DMS114 treated with DMSO at 0.1 percent for 48 hours (cell line): ENCODE data around the gene BCL2L2.
"Not testable (repeated sequence)": the region's sequence is repeated elsewhere in the genome, so short reads cannot be mapped to it uniquely, and the experiment has no call there.

Experiments
- DNase-seq: peaks from one replicate; lab custom pipeline; 2025; ENCODE audit not compliant: unreplicated experiment; lab: John Stamatoyannopoulos, UW

Gene BCL2L2

GRCh38 chr14:23322568-23323517 is 16.2 kb downstream of the BCL2L2 start:
- DNase-seq: no peak

GRCh38 chr14:23323838-23324454 is 17.3 kb downstream of the BCL2L2 start:
- DNase-seq: no peak

GRCh38 chr14:23324455-23324846 is 17.8 kb downstream of the BCL2L2 start:
- no peak for DNase-seq

- DNase-seq: no peak
Measured at GRCh38 chr14:23324993-23325392, 18.4 kb downstream of the BCL2L2 start.

GRCh38 chr14:23325746-23326145 is 19.1 kb downstream of the BCL2L2 start:
- not testable (repeated sequence) for DNase-seq

- DNase-seq: no peak
Measured at GRCh38 chr14:23326491-23327332, 20.1 kb downstream of the BCL2L2 start.

GRCh38 chr14:23327947-23328744 is 21.5 kb downstream of the BCL2L2 start:
- peak; percentile 51 for DNase-seq

GRCh38 chr14:23335623-23336022 is 29.0 kb downstream of the BCL2L2 start:
- DNase-seq: no peak

- no peak for DNase-seq
Measured at GRCh38 chr14:23339506-23340268, 33.1 kb downstream of the BCL2L2 start.

GRCh38 chr14:23344481-23344880 is 37.8 kb downstream of the BCL2L2 start:
- DNase-seq: no peak

GRCh38 chr14:23345987-23346692 is 39.5 kb downstream of the BCL2L2 start:
- DNase-seq: no peak

GRCh38 chr14:23346693-23347405 is 40.2 kb downstream of the BCL2L2 start:
- no peak for DNase-seq

GRCh38 chr14:23347406-23348296 is 41.0 kb downstream of the BCL2L2 start:
- no peak for DNase-seq

- DNase-seq: no peak
Measured at GRCh38 chr14:23348297-23348655, 41.6 kb downstream of the BCL2L2 start.

- DNase-seq: no peak
Measured at GRCh38 chr14:23349156-23349845, 42.7 kb downstream of the BCL2L2 start.

- no peak for DNase-seq
Measured at GRCh38 chr14:23351681-23352505, 45.3 kb downstream of the BCL2L2 start.
